NCI-H2029 (cell line): ENCODE data around the gene EPS8.
"Not testable (repeated sequence)": the region's sequence is repeated elsewhere in the genome, so short reads cannot be mapped to it uniquely, and the experiment has no call there.

Experiments
- DNase-seq: peaks from one replicate; lab custom pipeline; 2025; lab: John Stamatoyannopoulos, UW

The EPS8 gene

GRCh38 chr12:15797818-15798217, 8.6 kb upstream of the EPS8 start:
- DNase-seq: no peak

DNA sequence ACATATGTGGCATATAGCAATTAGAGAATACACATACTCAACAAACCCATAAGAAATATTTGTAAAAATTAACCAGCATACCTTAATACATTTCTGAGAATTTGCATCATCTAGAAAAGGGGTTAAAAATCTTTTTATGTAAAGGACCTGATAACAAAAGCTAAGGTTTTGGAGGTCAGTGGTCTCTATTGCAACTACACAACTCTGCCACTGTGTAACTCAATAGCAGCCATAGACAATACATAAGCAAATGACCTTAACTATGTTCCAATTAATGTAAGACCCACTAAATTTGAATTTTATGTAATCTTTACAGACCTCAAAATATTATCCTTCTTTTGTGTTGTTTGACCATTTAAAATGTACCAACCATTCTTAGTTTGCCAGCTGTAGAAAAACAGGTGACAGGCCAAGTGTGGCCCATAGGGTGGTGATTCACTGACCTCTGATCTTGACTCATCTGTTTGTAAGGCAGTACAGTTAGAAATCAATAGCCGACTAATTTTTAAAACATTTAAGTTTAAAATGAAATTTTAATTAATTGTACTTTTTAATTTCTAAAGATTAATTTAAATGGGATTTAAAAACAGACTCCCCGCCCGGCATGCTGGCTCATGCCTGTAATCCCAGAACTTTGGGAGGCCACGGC, 7.4 kb upstream of the EPS8 start:
- no peak for DNase-seq

GRCh38 chr12:15794836-15795235, 5.6 kb upstream of the EPS8 start:
- DNase-seq: no peak

GRCh38 chr12:15794196-15794595, 5.0 kb upstream of the EPS8 start:
- DNase-seq: no peak

GRCh38 chr12:15788233-15789219, 662 bp downstream of the EPS8 start:
- DNase-seq: peak; percentile 48

GRCh38 chr12:15787778-15788177, 1.4 kb downstream of the EPS8 start:
- no peak for DNase-seq

DNA sequence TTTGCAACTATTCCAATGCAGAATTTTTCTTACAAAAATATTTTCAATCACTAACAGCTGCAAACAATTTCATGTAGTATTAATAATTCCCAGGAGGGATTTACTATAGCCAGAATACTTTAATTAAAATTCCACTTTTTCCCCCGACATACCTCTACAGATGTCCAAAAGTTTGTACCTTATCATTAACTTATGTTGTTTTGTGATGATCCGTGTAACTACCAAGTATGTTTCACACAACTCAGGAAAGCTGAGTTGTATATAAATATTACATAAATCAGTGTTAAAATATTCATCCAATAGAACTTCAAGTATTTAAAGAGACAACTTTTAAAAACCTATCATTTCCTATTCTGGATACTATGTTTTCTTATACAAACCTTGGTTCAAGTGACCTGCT, 2.4 kb downstream of the EPS8 start:
- DNase-seq: no peak

DNA sequence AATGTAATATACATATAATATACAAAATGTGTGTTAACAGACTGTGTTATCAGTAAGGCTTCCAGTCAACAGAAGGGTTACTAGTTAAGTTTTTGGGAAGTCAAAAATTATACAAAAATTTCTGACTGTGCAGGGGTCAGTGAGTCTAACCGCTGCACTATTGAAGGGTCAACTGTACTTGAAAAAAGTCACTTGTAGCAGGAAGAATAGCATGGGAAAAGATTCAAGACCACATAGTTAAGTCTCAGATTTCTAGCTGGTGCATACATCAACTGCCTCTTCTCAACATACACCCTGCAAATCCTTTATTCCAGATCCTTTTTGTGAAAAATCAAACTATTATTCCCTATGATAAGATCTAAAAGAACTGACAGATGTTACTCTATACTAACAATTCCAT, 5.9 kb downstream of the EPS8 start:
- no peak for DNase-seq

DNA sequence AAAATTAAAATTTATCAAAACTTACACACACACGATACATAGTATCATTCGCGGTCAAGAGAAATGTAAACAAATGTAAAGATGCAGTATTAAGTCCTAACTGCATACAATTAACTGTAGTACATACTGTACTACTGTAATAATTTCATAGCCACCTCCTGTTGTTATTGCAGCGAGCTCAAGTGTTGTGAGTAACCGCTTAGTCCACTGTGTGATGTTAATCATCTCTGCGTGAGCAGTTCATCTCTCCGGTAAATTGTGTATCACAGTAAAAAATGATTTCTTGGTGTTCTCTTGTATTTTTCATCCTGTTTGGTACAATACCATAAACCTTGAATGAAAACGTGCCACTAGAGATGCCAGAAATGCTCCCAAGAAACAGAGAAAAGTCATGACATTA, 6.5 kb downstream of the EPS8 start:
- DNase-seq: no peak

DNA sequence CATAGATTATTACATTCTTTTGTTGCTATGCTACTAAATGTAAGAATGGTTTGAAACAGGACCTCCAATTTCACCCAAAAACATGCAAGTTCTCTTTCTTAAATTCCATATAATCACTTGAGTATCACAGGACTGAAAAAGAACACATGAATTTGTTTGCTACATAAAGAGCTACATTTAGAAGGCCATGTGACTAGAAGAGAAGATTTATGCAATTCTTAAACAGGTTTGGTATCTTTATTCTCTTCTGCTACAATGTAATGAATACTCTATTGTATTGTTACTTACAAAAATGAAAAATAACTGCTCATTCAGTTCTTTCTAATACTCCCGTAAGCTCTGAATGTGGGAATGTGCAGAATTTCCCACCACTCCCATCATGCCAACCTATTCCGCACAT, 9.3 kb downstream of the EPS8 start:
- DNase-seq: no peak

- DNase-seq: no peak
Observed at GRCh38 chr12:15778126-15778525, 11.1 kb downstream of the EPS8 start.

GRCh38 chr12:15777355-15778012, 11.7 kb downstream of the EPS8 start:
- DNase-seq: no peak

DNA sequence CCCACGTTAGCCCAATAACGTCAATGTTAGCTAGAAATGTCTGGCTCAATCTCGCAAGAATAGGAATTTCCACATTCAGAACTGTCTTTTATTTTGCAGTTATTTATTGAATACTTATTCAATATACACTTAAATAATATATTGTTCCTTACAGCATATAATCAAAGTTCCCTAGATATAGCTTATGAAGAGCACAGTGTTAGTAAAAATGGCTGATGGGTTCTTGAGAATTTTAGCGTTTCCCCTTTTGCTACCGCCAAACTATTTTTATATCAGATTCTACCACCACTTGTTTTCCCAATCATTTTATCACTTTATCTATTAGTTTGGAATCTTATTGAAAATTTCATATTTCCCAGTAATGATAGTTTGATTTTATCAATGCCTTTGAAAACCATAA, 12.7 kb downstream of the EPS8 start:
- DNase-seq: no peak

DNA sequence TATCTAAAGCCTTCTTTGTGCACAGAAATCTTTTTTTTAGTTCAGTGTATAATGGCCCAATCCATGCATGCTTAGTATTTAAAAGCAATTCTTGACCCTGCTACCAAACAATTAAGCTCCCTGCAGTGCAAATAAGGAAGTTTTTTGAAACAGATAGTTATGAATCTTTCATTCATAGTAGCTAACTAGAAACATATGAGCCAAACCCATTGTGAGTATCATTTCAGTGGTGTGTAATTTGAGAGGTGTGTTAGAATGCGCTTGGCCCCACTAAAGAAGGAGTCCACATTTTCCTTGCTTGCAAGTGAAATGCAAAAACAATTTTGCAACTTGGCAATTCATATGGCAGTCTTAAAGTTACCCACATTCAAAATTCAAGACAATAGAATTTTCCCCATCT, 14.4 kb downstream of the EPS8 start:
- DNase-seq: peak; percentile 26

GRCh38 chr12:15772405-15773018, 16.7 kb downstream of the EPS8 start:
- DNase-seq: no peak

GRCh38 chr12:15770581-15770980, 18.6 kb downstream of the EPS8 start:
- no peak for DNase-seq

DNA sequence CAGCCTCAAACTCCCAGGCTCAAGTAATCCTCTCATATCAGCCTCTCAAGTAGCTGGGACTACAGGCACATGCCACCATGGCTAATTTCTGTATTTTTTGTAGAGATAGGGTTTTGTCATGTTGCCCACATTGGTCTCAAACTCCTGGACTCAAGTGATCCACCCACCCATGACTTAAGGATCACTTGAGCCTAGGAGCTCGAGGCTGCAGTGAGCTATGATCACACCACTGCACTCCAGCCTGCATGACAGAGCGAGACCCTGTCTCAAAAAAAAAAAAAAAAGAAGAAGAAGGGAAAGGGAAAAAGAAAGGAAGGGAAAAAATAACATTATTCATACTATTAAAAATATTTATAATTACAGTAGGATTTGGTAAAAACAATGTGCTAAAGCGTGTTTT, 19.2 kb downstream of the EPS8 start:
- DNase-seq: no peak

- DNase-seq: no peak
Observed at GRCh38 chr12:15769586-15769985, 19.6 kb downstream of the EPS8 start.

- no peak for DNase-seq
Observed at GRCh38 chr12:15767301-15767700, 21.9 kb downstream of the EPS8 start.

DNA sequence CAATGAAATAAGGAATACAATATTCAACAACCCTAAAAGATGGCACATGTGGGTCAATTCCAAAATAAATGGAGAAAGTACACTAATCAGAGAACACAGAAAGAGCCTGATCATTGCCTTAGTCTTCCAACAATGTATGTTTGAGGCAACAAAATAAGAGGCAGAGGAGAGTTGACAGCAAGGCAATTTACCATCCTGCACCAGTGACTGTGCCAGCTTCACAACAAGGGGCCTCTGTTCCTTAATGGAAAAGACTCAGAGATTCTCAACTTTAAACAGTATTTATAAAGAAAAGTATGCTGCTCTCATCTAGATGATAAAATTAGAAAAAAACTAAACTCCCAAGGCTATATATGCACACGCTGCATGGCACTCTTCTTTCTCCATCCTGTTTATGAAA, 25.9 kb downstream of the EPS8 start:
- no peak for DNase-seq

DNA sequence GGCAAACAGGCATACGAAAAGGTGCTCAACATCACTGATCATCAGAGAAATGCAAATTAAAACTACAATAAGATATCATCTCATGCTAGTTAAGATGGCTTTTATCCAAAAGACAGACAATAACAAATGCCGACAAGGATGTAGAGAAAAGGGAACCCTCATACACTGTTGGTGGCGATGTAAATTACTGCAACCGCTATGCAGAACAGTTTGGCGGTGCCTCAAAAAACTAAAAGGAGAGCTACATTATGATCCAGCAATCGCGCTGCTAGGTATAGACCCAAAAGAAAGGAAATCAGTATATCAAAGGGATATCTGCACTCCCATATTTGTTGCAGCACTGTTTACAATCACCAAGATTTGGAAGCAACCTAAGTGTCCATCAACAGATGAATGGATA, 27.0 kb downstream of the EPS8 start:
- DNase-seq: not testable (repeated sequence)

DNA sequence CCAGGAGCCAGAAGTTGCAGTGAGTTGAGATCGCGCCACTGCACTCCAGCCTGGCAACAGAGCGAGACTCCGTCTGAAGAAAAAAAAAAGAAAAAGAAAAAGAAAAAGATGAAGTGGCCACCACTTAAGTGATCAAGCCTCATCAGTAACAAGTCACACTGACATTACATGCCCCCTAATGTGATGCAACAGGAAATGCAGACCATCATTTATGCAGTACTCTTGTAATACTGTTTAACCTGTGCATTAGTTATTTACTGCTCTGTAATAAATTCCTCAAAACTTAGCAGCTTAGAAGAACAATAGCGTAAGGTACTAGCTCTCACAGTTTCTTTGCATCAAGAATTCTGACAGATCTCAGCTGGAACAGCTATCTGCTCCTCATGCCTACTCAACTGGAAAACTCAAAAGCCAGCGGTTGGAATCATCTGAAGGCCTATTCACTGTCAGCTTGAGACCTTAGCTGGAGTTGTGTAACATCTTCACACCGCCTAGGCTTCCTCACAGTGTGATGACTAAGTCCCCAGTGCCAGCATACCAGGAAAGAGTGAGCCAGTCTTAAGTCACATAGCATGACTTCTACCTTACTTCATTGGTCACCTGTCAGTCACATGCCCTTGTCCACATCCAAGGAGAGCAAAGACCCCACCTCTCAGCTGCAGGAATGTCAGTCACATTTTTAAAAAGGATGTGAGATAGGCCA, 31.5 kb downstream of the EPS8 start:
- no peak for DNase-seq
